Measurements from ENCODE around the gene MAML3.

MAML3 gene

GRCh38 chr4:140113653-140114052 lies 40.3 kb downstream of the MAML3 start:
- no peak overlapping the region for H3K4me3 ChIP-seq (ENCODE audit: low read length)
- no peaks in the 10 kb centered on the region for H3K9me3 ChIP-seq (ENCODE audit: insufficient read depth, low read length)
- H3K27me3 ChIP-seq (ENCODE audit: low read depth, low read length) = peaks cover 87% of the 10 kb centered on the region
- no peak overlapping the region for H2AFZ ChIP-seq (ENCODE audit: low read depth, low read length)
- H3K36me3 ChIP-seq (replicated peaks; ENCODE audit: low read depth, low read length) = no peaks in the 10 kb centered on the region
- TF ChIP-seq CTCF (IDR thresholded peaks at IDR 0.05; ENCODE audit: low read depth, low read length) (no peak), EZH2phosphoT487 (IDR thresholded peaks at IDR 0.05; ENCODE audit: low read depth) (no peak)
- no peak overlapping the region for H3K9ac ChIP-seq (ENCODE audit: low read length)
- peaks cover 42% of the 10 kb centered on the region for H4K20me1 ChIP-seq (ENCODE audit: insufficient read depth, low read length)
- peaks cover 15% of the 10 kb centered on the region for H3K4me1 ChIP-seq (ENCODE audit: low read length)
- H3K79me2 ChIP-seq (ENCODE audit: low read length) = no peaks in the 10 kb centered on the region
- no peak overlapping the region for H3K27ac ChIP-seq (ENCODE audit: low read length)
- no peak overlapping the region for H3K4me2 ChIP-seq (ENCODE audit: low read length)

GRCh38 chr4:140112576-140112975 lies 41.4 kb downstream of the MAML3 start:
- Histone ChIP-seq H3K4me2 (ENCODE audit: low read length) (no peak overlapping the region), H2AFZ (ENCODE audit: low read depth, low read length) (no peak overlapping the region), H3K79me2 (ENCODE audit: low read length) (no peaks in the 10 kb centered on the region), H3K4me1 (ENCODE audit: low read length) (peaks cover 15% of the 10 kb centered on the region), H3K27me3 (ENCODE audit: low read depth, low read length) (peaks cover 87% of the 10 kb centered on the region), H3K4me3 (ENCODE audit: low read length) (no peak overlapping the region), H3K36me3 (replicated peaks; ENCODE audit: low read depth, low read length) (no peaks in the 10 kb centered on the region), H4K20me1 (ENCODE audit: insufficient read depth, low read length) (peaks cover 42% of the 10 kb centered on the region), H3K27ac (ENCODE audit: low read length) (no peak overlapping the region), H3K9me3 (ENCODE audit: insufficient read depth, low read length) (no peaks in the 10 kb centered on the region), H3K9ac (ENCODE audit: low read length) (no peak overlapping the region)
- TF ChIP-seq EZH2phosphoT487 (IDR thresholded peaks at IDR 0.05; ENCODE audit: low read depth) (no peak), CTCF (IDR thresholded peaks at IDR 0.05; ENCODE audit: low read depth, low read length) (no peak)

GRCh38 chr4:140111256-140111655 lies 42.7 kb downstream of the MAML3 start:
- no peak overlapping the region for H2AFZ ChIP-seq (ENCODE audit: low read depth, low read length)
- no peak overlapping the region for H3K9ac ChIP-seq (ENCODE audit: low read length)
- H4K20me1 ChIP-seq (ENCODE audit: insufficient read depth, low read length) = peaks cover 38% of the 10 kb centered on the region
- no peak for TF ChIP-seq CTCF (IDR thresholded peaks at IDR 0.05; ENCODE audit: low read depth, low read length)
- no peak for TF ChIP-seq EZH2phosphoT487 (IDR thresholded peaks at IDR 0.05; ENCODE audit: low read depth)
- no peak overlapping the region for H3K27ac ChIP-seq (ENCODE audit: low read length)
- peaks cover 85% of the 10 kb centered on the region for H3K27me3 ChIP-seq (ENCODE audit: low read depth, low read length)
- no peaks in the 10 kb centered on the region for H3K36me3 ChIP-seq (replicated peaks; ENCODE audit: low read depth, low read length)
- H3K79me2 ChIP-seq (ENCODE audit: low read length) = no peaks in the 10 kb centered on the region
- H3K4me1 ChIP-seq (ENCODE audit: low read length) = peaks cover 10% of the 10 kb centered on the region
- H3K9me3 ChIP-seq (ENCODE audit: insufficient read depth, low read length) = no peaks in the 10 kb centered on the region
- no peak overlapping the region for H3K4me3 ChIP-seq (ENCODE audit: low read length)
- no peak overlapping the region for H3K4me2 ChIP-seq (ENCODE audit: low read length)

GRCh38 chr4:140110542-140111215 lies 43.3 kb downstream of the MAML3 start:
- H3K4me1 ChIP-seq (ENCODE audit: low read length) = peaks cover 10% of the 10 kb centered on the region
- H3K9ac ChIP-seq (ENCODE audit: low read length) = no peak overlapping the region
- peaks cover 37% of the 10 kb centered on the region; the same call in 1 of the 2 replicates for H4K20me1 ChIP-seq (ENCODE audit: insufficient read depth, low read length)
- peaks cover 85% of the 10 kb centered on the region for H3K27me3 ChIP-seq (ENCODE audit: low read depth, low read length)
- H3K9me3 ChIP-seq (ENCODE audit: insufficient read depth, low read length) = no peaks in the 10 kb centered on the region
- no peak overlapping the region for H2AFZ ChIP-seq (ENCODE audit: low read depth, low read length)
- no peak overlapping the region for H3K4me3 ChIP-seq (ENCODE audit: low read length)
- no peaks in the 10 kb centered on the region for H3K79me2 ChIP-seq (ENCODE audit: low read length)
- no peak overlapping the region for H3K27ac ChIP-seq (ENCODE audit: low read length)
- TF ChIP-seq EZH2phosphoT487 (IDR thresholded peaks at IDR 0.05; ENCODE audit: low read depth) (no peak), CTCF (IDR thresholded peaks at IDR 0.05; ENCODE audit: low read depth, low read length) (no peak)
- no peaks in the 10 kb centered on the region for H3K36me3 ChIP-seq (replicated peaks; ENCODE audit: low read depth, low read length)
- no peak overlapping the region for H3K4me2 ChIP-seq (ENCODE audit: low read length)
